MM.1S (cell line): ENCODE measurements around the gene ENO4.

Experiments
- DNase-seq: peaks from one replicate; pipeline ENCODE4 v3.0.0-alpha.2; 2015
- H2AFZ ChIP-seq: fragments of 300-600 bp; sonication (generic); 2 replicates; pipeline ENCODE4 v1.6.0; 2016; ENCODE audit warnings: antibody characterized with exemption, low read length
- H3F3A ChIP-seq: fragments of 300-600 bp; sonication (generic); 2 replicates; pipeline ENCODE4 v1.6.1; 2016; ENCODE audit warnings: mild to moderate bottlenecking, antibody characterized with exemption, low read length, moderate library complexity, mixed read lengths; ENCODE audit not compliant: insufficient read depth
- H3K27ac ChIP-seq: fragments of 300-600 bp; sonication (generic); 2 replicates; pipeline ENCODE4 v1.5.1; 2016; ENCODE audit warnings: mild to moderate bottlenecking, low read length
- H3K27me3 ChIP-seq: fragments of 300-600 bp; sonication (generic); replicated peaks from 2 replicates; pipeline ENCODE4 v1.6.0; 2016; ENCODE audit warnings: low read length; ENCODE audit not compliant: insufficient read depth
- H3K36me3 ChIP-seq: fragments of 300-600 bp; sonication (generic); replicated peaks from 2 replicates; pipeline ENCODE4 v1.6.1; 2016; ENCODE audit warnings: mild to moderate bottlenecking, low read length, mixed read lengths; ENCODE audit not compliant: insufficient read depth
- H3K4me1 ChIP-seq: fragments of 300-600 bp; sonication (generic); 2 replicates; pipeline ENCODE4 v1.6.1; 2016; ENCODE audit warnings: low read length, mixed read lengths
- H3K4me2 ChIP-seq: fragments of 300-600 bp; sonication (generic); 2 replicates; pipeline ENCODE4 v1.6.0; 2016; ENCODE audit warnings: low read depth, low read length
- H3K4me3 ChIP-seq: fragments of 300-600 bp; sonication (generic); 2 replicates; pipeline ENCODE4 v1.5.1; 2016; ENCODE audit warnings: low read length, mixed read lengths
- H3K79me2 ChIP-seq: fragments of 300-600 bp; sonication (generic); 2 replicates; pipeline ENCODE4 v1.6.1; 2016; ENCODE audit warnings: mixed run types, low read length, mixed read lengths
- H3K9ac ChIP-seq: fragments of 300-600 bp; sonication (generic); 2 replicates; pipeline ENCODE4 v1.6.1; 2016; ENCODE audit warnings: low read length, mixed read lengths
- H3K9me2 ChIP-seq: fragments of 300-600 bp; sonication (generic); replicated peaks from 2 replicates; pipeline ENCODE4 v1.6.1; 2016; ENCODE audit warnings: mild to moderate bottlenecking, low read length, mixed read lengths; ENCODE audit not compliant: insufficient read depth
- H3K9me3 ChIP-seq: fragments of 300-600 bp; sonication (generic); replicated peaks from 2 replicates; pipeline ENCODE4 v1.6.1; 2016; ENCODE audit warnings: mild to moderate bottlenecking, low read length, mixed read lengths; ENCODE audit not compliant: insufficient read depth
- H4K20me1 ChIP-seq: fragments of 300-600 bp; sonication (generic); 2 replicates; pipeline ENCODE4 v1.6.1; 2016; ENCODE audit warnings: mild to moderate bottlenecking, low read length, moderate library complexity, mixed read lengths; ENCODE audit not compliant: insufficient read depth
- CTCF ChIP-seq: fragments of 300-600 bp; sonication (generic); IDR thresholded peaks from 2 replicates; pipeline ENCODE4 v1.5.1; 2016; ENCODE audit warnings: antibody characterized with exemption, low read length, mixed read lengths
- EZH2 ChIP-seq: fragments of 300-600 bp; sonication (generic); optimal IDR thresholded peaks from 2 replicates; pipeline ENCODE3; 2017; ENCODE audit warnings: low read depth, mild to moderate bottlenecking, antibody characterized with exemption, low read length, mixed read lengths
- EZH2phosphoT487 ChIP-seq: fragments of 300-600 bp; sonication (generic); IDR thresholded peaks from 2 replicates; pipeline ENCODE4 v1.6.1; 2018; ENCODE audit warnings: antibody characterized with exemption, low read length

The ENO4 gene

GRCh38 chr10:116836902-116837523, 12.3 kb upstream of the ENO4 start:
- Histone ChIP-seq H2AFZ (no peak overlapping the region), H3K9me2 (no peaks in the 10 kb centered on the region), H3F3A (no peaks in the 10 kb centered on the region), H4K20me1 (no peaks in the 10 kb centered on the region), H3K27me3 (no peaks in the 10 kb centered on the region), H3K4me1 (no peaks in the 10 kb centered on the region), H3K4me3 (no peak overlapping the region), H3K36me3 (no peaks in the 10 kb centered on the region), H3K79me2 (no peaks in the 10 kb centered on the region), H3K9ac (no peak overlapping the region), H3K27ac (no peak overlapping the region), H3K4me2 (no peak overlapping the region), H3K9me3 (no peaks in the 10 kb centered on the region)
- no peak for DNase-seq
- TF ChIP-seq EZH2 (no peak), CTCF (no peak), EZH2phosphoT487 (no peak)

GRCh38 chr10:116838143-116838725, 11.1 kb upstream of the ENO4 start:
- Histone ChIP-seq H3K79me2 (no peaks in the 10 kb centered on the region), H3K36me3 (no peaks in the 10 kb centered on the region), H4K20me1 (no peaks in the 10 kb centered on the region), H3K27me3 (no peaks in the 10 kb centered on the region), H3F3A (no peaks in the 10 kb centered on the region), H3K4me1 (no peaks in the 10 kb centered on the region), H2AFZ (no peak overlapping the region), H3K9me3 (no peaks in the 10 kb centered on the region), H3K9me2 (no peaks in the 10 kb centered on the region), H3K9ac (no peak overlapping the region), H3K4me2 (no peak overlapping the region), H3K27ac (no peak overlapping the region), H3K4me3 (no peak overlapping the region)
- DNase-seq = no peak
- TF ChIP-seq EZH2phosphoT487 (no peak), EZH2 (no peak), CTCF (no peak)

- Histone ChIP-seq H3K27me3 (no peaks in the 10 kb centered on the region), H4K20me1 (no peaks in the 10 kb centered on the region), H3K36me3 (no peaks in the 10 kb centered on the region), H3F3A (no peaks in the 10 kb centered on the region), H3K4me1 (no peaks in the 10 kb centered on the region), H3K79me2 (no peaks in the 10 kb centered on the region), H3K9me3 (no peaks in the 10 kb centered on the region), H3K9me2 (no peaks in the 10 kb centered on the region), H3K4me2 (no peak overlapping the region), H2AFZ (no peak overlapping the region), H3K4me3 (no peak overlapping the region), H3K9ac (no peak overlapping the region), H3K27ac (no peak overlapping the region)
- no peak for DNase-seq
- TF ChIP-seq CTCF (no peak), EZH2 (no peak), EZH2phosphoT487 (no peak)
Measured at GRCh38 chr10:116840389-116841075, 8.8 kb upstream of the ENO4 start.
